ENCODE data around the gene ABHD12.

DNA sequence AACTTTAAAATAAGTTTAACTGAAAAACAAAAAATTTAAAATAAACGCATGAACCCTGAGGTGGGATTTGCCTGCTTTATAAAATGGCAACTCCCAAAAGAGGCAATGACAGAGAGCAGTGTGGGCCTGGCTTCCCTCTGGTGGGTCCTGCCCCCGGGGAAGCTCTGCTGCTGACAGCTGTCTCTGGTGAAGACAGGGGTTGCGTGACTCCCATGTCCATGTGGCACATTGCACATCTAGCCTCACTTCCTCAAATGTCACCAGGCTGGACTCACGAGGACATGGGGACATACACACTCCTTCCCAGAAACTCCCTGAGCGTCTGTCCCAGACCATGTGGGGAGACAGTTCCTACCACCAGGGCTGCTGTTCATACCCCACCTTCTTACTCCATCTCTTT, 66.2 kb downstream of the ABHD12 start:
- TF ChIP-seq, protein P1, sequence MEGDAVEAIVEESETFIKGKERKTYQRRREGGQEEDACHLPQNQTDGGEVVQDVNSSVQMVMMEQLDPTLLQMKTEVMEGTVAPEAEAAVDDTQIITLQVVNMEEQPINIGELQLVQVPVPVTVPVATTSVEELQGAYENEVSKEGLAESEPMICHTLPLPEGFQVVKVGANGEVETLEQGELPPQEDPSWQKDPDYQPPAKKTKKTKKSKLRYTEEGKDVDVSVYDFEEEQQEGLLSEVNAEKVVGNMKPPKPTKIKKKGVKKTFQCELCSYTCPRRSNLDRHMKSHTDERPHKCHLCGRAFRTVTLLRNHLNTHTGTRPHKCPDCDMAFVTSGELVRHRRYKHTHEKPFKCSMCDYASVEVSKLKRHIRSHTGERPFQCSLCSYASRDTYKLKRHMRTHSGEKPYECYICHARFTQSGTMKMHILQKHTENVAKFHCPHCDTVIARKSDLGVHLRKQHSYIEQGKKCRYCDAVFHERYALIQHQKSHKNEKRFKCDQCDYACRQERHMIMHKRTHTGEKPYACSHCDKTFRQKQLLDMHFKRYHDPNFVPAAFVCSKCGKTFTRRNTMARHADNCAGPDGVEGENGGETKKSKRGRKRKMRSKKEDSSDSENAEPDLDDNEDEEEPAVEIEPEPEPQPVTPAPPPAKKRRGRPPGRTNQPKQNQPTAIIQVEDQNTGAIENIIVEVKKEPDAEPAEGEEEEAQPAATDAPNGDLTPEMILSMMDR (IDR thresholded peaks at IDR 0.05), result no peak
- TF ChIP-seq POLR2AphosphoS5 (IDR thresholded peaks at IDR 0.05) (peak in 1 of 3 donors; percentile 31), POLR2A (IDR thresholded peaks at IDR 0.05) (no peak)
